Panc1 (cell line): ENCODE measurements around the gene POLE. TPM values are rescaled to one million over a fixed set of nuclear protein-coding genes. Genes with fewer than 3 reads are reported as not detected.

Experiments
- ATAC-seq: fragments of 200-7000 bp; cut with Tn5 transposase; 2 replicates; pipeline ENCODE4 v1.9.1; 2020; ENCODE audit warnings: mild to moderate bottlenecking, moderate library complexity
- BruUV-seq: library from RNA; stranded (reverse); fragments of 400-500 nt; replicated peaks from 2 replicates; lab custom pipeline; 2021; lab: Mats Ljungman, UMichigan
- CTCF ChIA-PET: fragments of 300-600 bp; sonication (Branson Sonifier 250); formaldehyde crosslinking; loops from one replicate; lab custom pipeline; 2022; ENCODE audit warnings: antibody characterized with exemption; lab: Charles Lee
- POLR2A ChIA-PET: fragments of 300-600 bp; sonication (Branson Sonifier 250); formaldehyde crosslinking; loops from one replicate; lab custom pipeline; 2022; ENCODE audit warnings: antibody characterized with exemption; lab: Charles Lee
- DNase-seq: peaks from one replicate; pipeline ENCODE4 v3.0.0-alpha.2; 2010; ENCODE audit warnings: low read depth, low spot score
- H3K27ac ChIP-seq: 2 replicates; pipeline ENCODE4 v1.5.1; 2011; ENCODE audit warnings: mild to moderate bottlenecking, low read length, inconsistent platforms
- H3K27me3 ChIP-seq: fragments of 200-500 bp; sonication (Bioruptor generic); 2 replicates; pipeline ENCODE4 v1.6.0; 2014; ENCODE audit warnings: low read length, inconsistent platforms; ENCODE audit not compliant: control insufficient read depth, insufficient read depth
- H3K36me3 ChIP-seq: fragments of 200-500 bp; sonication (Bioruptor generic); 2 replicates; pipeline ENCODE4 v1.5.1; 2014; ENCODE audit warnings: inconsistent platforms, mild to moderate bottlenecking, low read length, moderate library complexity; ENCODE audit not compliant: control insufficient read depth, insufficient read depth
- H3K4me1 ChIP-seq: 2 replicates; pipeline ENCODE4 v1.5.1; 2011; ENCODE audit warnings: inconsistent platforms, mild to moderate bottlenecking, low read length, moderate library complexity; ENCODE audit not compliant: control insufficient read depth, insufficient read depth
- H3K4me3 ChIP-seq, 2 experiments: 2 replicates each; pipeline ENCODE4 v1.5.1; 2011 to 2012; ENCODE audit warnings: low read depth in 2 of 2, low read length in 2 of 2, mild to moderate bottlenecking in 2 of 2, inconsistent platforms in 1 of 2, moderate library complexity in 1 of 2
- H3K9me3 ChIP-seq: fragments of 200-500 bp; sonication (Bioruptor generic); 2 replicates; pipeline ENCODE4 v1.5.1; 2014; ENCODE audit warnings: low read depth, mild to moderate bottlenecking, inconsistent platforms, low read length, moderate library complexity; ENCODE audit not compliant: control insufficient read depth, insufficient read depth
- CTCF ChIP-seq: fragments of 450-650 bp; IDR thresholded peaks from 2 replicates; pipeline ENCODE4 v1.5.1; 2017; ENCODE audit warnings: mild to moderate bottlenecking
- POLR2AphosphoS5 ChIP-seq: IDR thresholded peaks from 2 replicates; pipeline ENCODE4 v1.6.1; 2012; ENCODE audit warnings: mild to moderate bottlenecking, low read depth, low read length, moderate library complexity
- SIN3A ChIP-seq: IDR thresholded peaks from 2 replicates; pipeline ENCODE4 v1.6.1; 2012; ENCODE audit warnings: low read depth, mild to moderate bottlenecking, low read length, moderate library complexity, borderline replicate concordance; ENCODE audit not compliant: insufficient read depth
- TCF7L2 ChIP-seq: IDR thresholded peaks from 2 replicates; pipeline ENCODE4 v1.6.1; 2011; ENCODE audit warnings: mild to moderate bottlenecking, low read depth, low read length, inconsistent platforms
- in situ Hi-C: cut with HindIII; loops from 2 replicates; pipeline ENCODE4 v1.10.0; 2016; ENCODE audit warnings: low sequenced_read_pairs, low pct_unique_long_range_greater_than_20kb
- intact Hi-C: fragments of 100-400 bp; cut with micrococcal nuclease; formaldehyde crosslinking; loops from one replicate; pipeline ENCODE4 v1.10.0; 2022; ENCODE audit not compliant: unreplicated experiment
- total RNA-seq: library from RNA; stranded (reverse); gene quantifications from one replicate; pipeline ENCODE4 v1.2.1, GENCODE V29; 2021; ENCODE audit not compliant: unreplicated experiment
- TF ChIP-seq, protein P1 (sequence below), 2 experiments: IDR thresholded peaks; 2 replicates each; pipeline ENCODE4 v1.6.1; 2011 to 2012; ENCODE audit warnings: low read depth in 2 of 2, control low read depth in 1 of 2, low read length in 1 of 2, mild to moderate bottlenecking in 1 of 2, moderate library complexity in 1 of 2; ENCODE audit not compliant: insufficient read depth in 1 of 2

Gene POLE
- total RNA-seq, 1 experiment from 2014 or later: 112 TPM

DNA sequence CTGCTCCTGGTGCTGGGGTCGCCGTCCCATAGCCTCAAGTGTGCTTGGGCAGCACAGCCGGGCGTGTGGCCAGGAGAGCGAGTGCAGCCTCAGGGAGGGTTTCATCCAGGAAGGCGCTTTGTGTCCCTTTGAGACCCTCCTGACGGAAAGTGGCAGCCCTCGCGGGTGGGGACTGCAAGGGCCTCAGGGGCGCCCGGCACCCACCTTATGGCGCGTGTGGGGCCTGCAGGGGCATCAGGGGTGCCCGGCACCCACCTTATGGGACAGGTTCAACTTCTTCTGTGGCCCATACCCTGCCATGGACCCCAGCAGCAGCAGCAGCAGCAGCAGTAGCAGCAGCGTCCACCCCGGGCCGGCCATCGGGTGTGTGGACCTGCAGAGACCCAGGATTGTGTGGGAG lies 81.2 kb downstream of the POLE start:
- DNase-seq (no peak), ATAC-seq (no peak)
- Histone ChIP-seq H3K27ac (no peak overlapping the region), H3K36me3 (no peaks in the 10 kb centered on the region), H3K9me3 (no peaks in the 10 kb centered on the region), H3K27me3 (no peaks in the 10 kb centered on the region), H3K4me3 (no peak overlapping the region), H3K4me1 (peaks cover 29% of the 10 kb centered on the region)
- POLR2A ChIA-PET: no interaction called here
- CTCF ChIA-PET: no interaction called here
- intact Hi-C loops: no loop called here
- in situ Hi-C loops: no loop called here
- TF ChIP-seq, protein P1, sequence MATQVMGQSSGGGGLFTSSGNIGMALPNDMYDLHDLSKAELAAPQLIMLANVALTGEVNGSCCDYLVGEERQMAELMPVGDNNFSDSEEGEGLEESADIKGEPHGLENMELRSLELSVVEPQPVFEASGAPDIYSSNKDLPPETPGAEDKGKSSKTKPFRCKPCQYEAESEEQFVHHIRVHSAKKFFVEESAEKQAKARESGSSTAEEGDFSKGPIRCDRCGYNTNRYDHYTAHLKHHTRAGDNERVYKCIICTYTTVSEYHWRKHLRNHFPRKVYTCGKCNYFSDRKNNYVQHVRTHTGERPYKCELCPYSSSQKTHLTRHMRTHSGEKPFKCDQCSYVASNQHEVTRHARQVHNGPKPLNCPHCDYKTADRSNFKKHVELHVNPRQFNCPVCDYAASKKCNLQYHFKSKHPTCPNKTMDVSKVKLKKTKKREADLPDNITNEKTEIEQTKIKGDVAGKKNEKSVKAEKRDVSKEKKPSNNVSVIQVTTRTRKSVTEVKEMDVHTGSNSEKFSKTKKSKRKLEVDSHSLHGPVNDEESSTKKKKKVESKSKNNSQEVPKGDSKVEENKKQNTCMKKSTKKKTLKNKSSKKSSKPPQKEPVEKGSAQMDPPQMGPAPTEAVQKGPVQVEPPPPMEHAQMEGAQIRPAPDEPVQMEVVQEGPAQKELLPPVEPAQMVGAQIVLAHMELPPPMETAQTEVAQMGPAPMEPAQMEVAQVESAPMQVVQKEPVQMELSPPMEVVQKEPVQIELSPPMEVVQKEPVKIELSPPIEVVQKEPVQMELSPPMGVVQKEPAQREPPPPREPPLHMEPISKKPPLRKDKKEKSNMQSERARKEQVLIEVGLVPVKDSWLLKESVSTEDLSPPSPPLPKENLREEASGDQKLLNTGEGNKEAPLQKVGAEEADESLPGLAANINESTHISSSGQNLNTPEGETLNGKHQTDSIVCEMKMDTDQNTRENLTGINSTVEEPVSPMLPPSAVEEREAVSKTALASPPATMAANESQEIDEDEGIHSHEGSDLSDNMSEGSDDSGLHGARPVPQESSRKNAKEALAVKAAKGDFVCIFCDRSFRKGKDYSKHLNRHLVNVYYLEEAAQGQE (IDR thresholded peaks at IDR 0.05; ENCODE audit: insufficient read depth in 1 of 2, low read depth in 2 of 2, low read length in 1 of 2): no peak
- TF ChIP-seq SIN3A (no peak), CTCF (no peak), TCF7L2 (no peak), POLR2AphosphoS5 (no peak)
- BruUV-seq: no TSS peak

- BruUV-seq: no TSS peak
- DNase-seq: no peak
- POLR2A ChIA-PET: no interaction called here
- TF ChIP-seq, protein P1 (IDR thresholded peaks at IDR 0.05; ENCODE audit: insufficient read depth in 1 of 2, low read depth in 2 of 2, low read length in 1 of 2): no peak
- TF ChIP-seq POLR2AphosphoS5 (no peak), SIN3A (no peak), TCF7L2 (no peak), CTCF (no peak)
- Histone ChIP-seq H3K4me3 (no peak overlapping the region), H3K27me3 (no peaks in the 10 kb centered on the region), H3K4me1 (peaks cover 29% of the 10 kb centered on the region), H3K27ac (no peak overlapping the region), H3K9me3 (no peaks in the 10 kb centered on the region), H3K36me3 (no peaks in the 10 kb centered on the region)
- in situ Hi-C loops: no loop called here
- no peak for ATAC-seq
- CTCF ChIA-PET: no interaction called here
- intact Hi-C loops: no loop called here
Measured at GRCh38 chr12:132604668-132605441, 82.3 kb downstream of the POLE start.
